Measurements from ENCODE around the gene COL12A1.

GRCh38 chr6:75183099-75183541 lies 22.7 kb downstream of the COL12A1 start:
- TF ChIP-seq EZH2 (IDR thresholded peaks at IDR 0.05; ENCODE audit: borderline replicate concordance), result no peak
- no peak for TF ChIP-seq CTCF (IDR thresholded peaks at IDR 0.05; ENCODE audit: poor library complexity)
- TF ChIP-seq EZH2phosphoT487 (IDR thresholded peaks at IDR 0.05; ENCODE audit: low read depth, severe bottlenecking, unreplicated experiment), result no peak
